Measurements from ENCODE around the gene ZNF576.

DNA sequence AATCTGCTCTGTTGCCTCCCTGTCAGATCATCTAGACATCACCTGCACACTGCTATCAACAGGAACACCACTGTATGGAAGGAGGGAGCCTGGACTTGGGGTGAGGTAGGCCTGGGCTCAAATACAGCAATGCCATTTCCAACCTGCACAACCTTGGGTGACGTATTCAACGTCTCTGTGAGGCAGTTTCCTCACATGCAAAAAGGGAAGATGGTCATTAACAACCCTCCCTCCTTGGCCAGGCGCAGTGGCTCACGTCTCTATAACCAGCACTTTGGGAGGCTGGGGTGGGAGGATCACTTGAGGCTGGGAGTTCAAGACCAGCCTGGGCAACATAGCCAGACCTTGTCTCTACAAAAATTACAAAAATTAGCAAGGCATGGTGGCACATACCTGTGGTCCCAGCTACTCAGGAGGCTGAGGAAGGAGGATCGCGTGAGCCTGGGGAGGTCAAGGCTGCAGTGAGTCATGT is 34.1 kb upstream of the ZNF576 start:
- TF ChIP-seq POLR2AphosphoS5 (IDR thresholded peaks at IDR 0.05; ENCODE audit: low read depth, low read length) (no peak), SIN3A (IDR thresholded peaks at IDR 0.05; ENCODE audit: borderline replicate concordance, insufficient read depth, low read length) (no peak)
